Head of caudate nucleus (tissue), 42 donors: ENCODE data around the gene FCGR2B.
"Not testable (repeated sequence)": the region's sequence is repeated elsewhere in the genome, so short reads cannot be mapped to it uniquely, and the experiment has no call there.

Experiments
- DNase-seq, 42 donors: peaks; one replicate each; pipeline versions ENCODE4 v3.0.0 to v3.0.0-alpha.2; 2020 to 2021; ENCODE audit warnings: mixed read lengths in 7 of 42
- intact Hi-C: fragments of 100-400 bp; cut with DNase I; formaldehyde crosslinking; loops from one replicate; pipeline ENCODE4 v1.15.0; 2022

The FCGR2B gene

GRCh38 chr1:161643481-161644208, 19.3 kb upstream of the FCGR2B start:
- DNase-seq, intact Hi-C loops: not testable (repeated sequence)

GRCh38 chr1:161644855-161645254, 18.1 kb upstream of the FCGR2B start:
- intact Hi-C loops = loop anchor here (5.0 kb wide), 1 partner anchor 97 kb away; no protein-coding TSS in a partner anchor
- DNase-seq = not testable (repeated sequence)

GRCh38 chr1:161647507-161648360, 15.2 kb upstream of the FCGR2B start:
- intact Hi-C loops = loop anchor here (5.0 kb wide), 1 partner anchor 95 kb away; no protein-coding TSS in a partner anchor
- DNase-seq = peak in 1 of 42 donors; percentile 18

GRCh38 chr1:161653541-161653940, 9.4 kb upstream of the FCGR2B start:
- intact Hi-C loops = not testable (repeated sequence)

GRCh38 chr1:161653971-161654370, 9.0 kb upstream of the FCGR2B start:
- DNase-seq, intact Hi-C loops: not testable (repeated sequence)

More at GRCh38 chr1:161653541-161653940, 9.4 kb upstream of the FCGR2B start:
- DNase-seq = not testable (repeated sequence)

- intact Hi-C loops, DNase-seq: not testable (repeated sequence)
Measured at GRCh38 chr1:161658524-161658923, 4.4 kb upstream of the FCGR2B start.

- DNase-seq, intact Hi-C loops: not testable (repeated sequence)
Measured at GRCh38 chr1:161661660-161662311, 1.2 kb upstream of the FCGR2B start.

GRCh38 chr1:161663569-161663968, 626 bp downstream of the FCGR2B start:
- intact Hi-C loops, DNase-seq: not testable (repeated sequence)

- intact Hi-C loops, DNase-seq: not testable (repeated sequence)
Measured at GRCh38 chr1:161664689-161665088, 1.7 kb downstream of the FCGR2B start.

- intact Hi-C loops = not testable (repeated sequence)
- DNase-seq = peak in 2 of 42 donors; percentile 46 to 57
Measured at GRCh38 chr1:161671045-161672020, 8.4 kb downstream of the FCGR2B start.

GRCh38 chr1:161673437-161673836, 10.5 kb downstream of the FCGR2B start:
- intact Hi-C loops, DNase-seq: not testable (repeated sequence)

GRCh38 chr1:161674447-161674846, 11.5 kb downstream of the FCGR2B start:
- DNase-seq, intact Hi-C loops: not testable (repeated sequence)

- DNase-seq, intact Hi-C loops: not testable (repeated sequence)
Measured at GRCh38 chr1:161674908-161675307, 12.0 kb downstream of the FCGR2B start.

- peak in 1 of 42 donors; percentile 49 for DNase-seq
- intact Hi-C loops = no loop called here
Measured at GRCh38 chr1:161676441-161676840, 13.5 kb downstream of the FCGR2B start.

GRCh38 chr1:161676958-161677689, 14.2 kb downstream of the FCGR2B start:
- intact Hi-C loops = no loop called here
- DNase-seq = no peak

GRCh38 chr1:161678500-161678899, 15.6 kb downstream of the FCGR2B start:
- no peak for DNase-seq
- intact Hi-C loops = no loop called here

GRCh38 chr1:161681879-161682278, 18.9 kb downstream of the FCGR2B start:
- intact Hi-C loops = no loop called here
- no peak for DNase-seq
